RPMI7951 (cell line): ENCODE measurements around the gene RASSF9. TPM values are rescaled to one million over a fixed set of nuclear protein-coding genes. Genes with fewer than 3 reads are reported as not detected.

ENCODE experiments used
- total RNA-seq: library from RNA; depleted of rRNA; stranded (reverse); fragments of >200 nt; shearing (Covaris generic); gene quantifications from 2 replicates; pipeline ENCODE4 v1.2.3, GENCODE V29; 2014; rRNA removed

The RASSF9 gene
- total RNA-seq, 1 experiment from 2014 or later: not detected

Other genes starting within 250 kb of the RASSF9 start
- gene NTS, start 37.9 kb upstream of the RASSF9 start, total RNA-seq: not detected in 2 replicates